ENCODE measurements around the gene FBLN5. TPM values are rescaled to one million over a fixed set of nuclear protein-coding genes. Genes with fewer than 3 reads are reported as not detected.

FBLN5 gene
- total and polyA plus RNA-seq, 2 donors (not counting 3 experiments of a cell fraction or from before 2014, with no cell fraction given): 27.6 to 33.1 TPM

DNA sequence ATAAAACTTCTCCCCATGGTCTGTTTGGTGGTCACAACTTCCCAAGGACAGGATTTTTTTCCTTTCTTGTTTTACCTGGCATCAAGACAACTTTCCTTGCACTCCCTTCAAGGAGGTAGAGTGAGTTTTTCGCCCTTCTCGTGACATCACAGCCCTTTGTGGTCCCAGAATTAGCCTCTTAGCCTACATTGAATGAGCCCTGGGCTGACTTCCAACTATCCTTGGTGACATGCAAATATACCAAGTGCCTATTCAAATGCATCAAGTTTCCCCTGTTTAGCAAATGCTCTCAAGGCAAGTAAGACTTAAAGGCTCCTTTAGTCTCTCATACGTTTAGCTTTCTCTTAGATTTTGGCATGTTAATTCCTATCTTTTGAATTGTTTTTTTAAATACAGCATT is 116.7 kb downstream of the FBLN5 start:
- H3K27ac ChIP-seq (ENCODE audit: insufficient read depth, low read depth, low read length): no peak overlapping the region
- H3K79me2 ChIP-seq (ENCODE audit: control insufficient read depth, insufficient read depth, low read length): no peaks in the 10 kb centered on the region
- CTCF ChIA-PET: interaction anchor here (1.2 to 1.7 kb wide), 2 partner anchors 9 to 166 kb away, joined by 3 to 4 read pairs; no protein-coding TSS in a partner anchor
- dilution Hi-C loops (cut with MboI; ENCODE audit: extremely low pct_ligation_motif_present, low sequenced_read_pairs) (no loop called here), intact Hi-C loops (cut with micrococcal nuclease) (no loop called here)
- POLR2A ChIA-PET: no interaction called here
- no peaks in the 10 kb centered on the region for H3K4me1 ChIP-seq (ENCODE audit: control insufficient read depth, extremely low read depth, insufficient read depth, low read length)
- H3K27me3 ChIP-seq (ENCODE audit: control insufficient read depth in 2 of 2, insufficient read depth in 2 of 2, low read length in 2 of 2): peaks cover 16 to 25% of the 10 kb centered on the region in 2 experiments
- H3K9me1 ChIP-seq (replicated peaks; ENCODE audit: control insufficient read depth, extremely low read depth, insufficient read depth, low read length): no peaks in the 10 kb centered on the region
- no peak overlapping the region for H3K4me2 ChIP-seq (ENCODE audit: insufficient read depth, low read length)
- no peak for FAIRE-seq
- BruUV-seq (replicated peaks): no TSS peak
- TF ChIP-seq FOS (IDR thresholded peaks at IDR 0.05; ENCODE audit: borderline replicate concordance, insufficient read depth, low read length) (no peak), POLR2A (IDR thresholded peaks at IDR 0.05; ENCODE audit: low read depth, low read length) (no peak), GATA2 (IDR thresholded peaks at IDR 0.05; ENCODE audit: insufficient read depth, insufficient read length, low read depth, low read length) (no peak), MYC (IDR thresholded peaks at IDR 0.05; ENCODE audit: low read depth, low read length) (no peak), POLR2AphosphoS5 (IDR thresholded peaks at IDR 0.05; ENCODE audit: insufficient read depth, low read depth, low read length) (no peak), EZH2 (IDR thresholded peaks at IDR 0.05; ENCODE audit: borderline replicate concordance, low read depth, low read length, severe bottlenecking) (no peak), JUN (IDR thresholded peaks at IDR 0.05; ENCODE audit: borderline replicate concordance, insufficient read depth, insufficient read length, low read depth) (no peak)
- TF ChIP-seq, protein P1, sequence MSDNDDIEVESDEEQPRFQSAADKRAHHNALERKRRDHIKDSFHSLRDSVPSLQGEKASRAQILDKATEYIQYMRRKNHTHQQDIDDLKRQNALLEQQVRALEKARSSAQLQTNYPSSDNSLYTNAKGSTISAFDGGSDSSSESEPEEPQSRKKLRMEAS (IDR thresholded peaks at IDR 0.05; ENCODE audit: insufficient read depth, insufficient read length): no peak
- TF ChIP-seq, protein P2, sequence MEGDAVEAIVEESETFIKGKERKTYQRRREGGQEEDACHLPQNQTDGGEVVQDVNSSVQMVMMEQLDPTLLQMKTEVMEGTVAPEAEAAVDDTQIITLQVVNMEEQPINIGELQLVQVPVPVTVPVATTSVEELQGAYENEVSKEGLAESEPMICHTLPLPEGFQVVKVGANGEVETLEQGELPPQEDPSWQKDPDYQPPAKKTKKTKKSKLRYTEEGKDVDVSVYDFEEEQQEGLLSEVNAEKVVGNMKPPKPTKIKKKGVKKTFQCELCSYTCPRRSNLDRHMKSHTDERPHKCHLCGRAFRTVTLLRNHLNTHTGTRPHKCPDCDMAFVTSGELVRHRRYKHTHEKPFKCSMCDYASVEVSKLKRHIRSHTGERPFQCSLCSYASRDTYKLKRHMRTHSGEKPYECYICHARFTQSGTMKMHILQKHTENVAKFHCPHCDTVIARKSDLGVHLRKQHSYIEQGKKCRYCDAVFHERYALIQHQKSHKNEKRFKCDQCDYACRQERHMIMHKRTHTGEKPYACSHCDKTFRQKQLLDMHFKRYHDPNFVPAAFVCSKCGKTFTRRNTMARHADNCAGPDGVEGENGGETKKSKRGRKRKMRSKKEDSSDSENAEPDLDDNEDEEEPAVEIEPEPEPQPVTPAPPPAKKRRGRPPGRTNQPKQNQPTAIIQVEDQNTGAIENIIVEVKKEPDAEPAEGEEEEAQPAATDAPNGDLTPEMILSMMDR (IDR thresholded peaks at IDR 0.05; ENCODE audit: extremely low read depth in 1 of 2, insufficient read depth in 1 of 2, low read depth in 1 of 2, low read length in 2 of 2): no peak
- no peak overlapping the region for H3K4me3 ChIP-seq (replicated peaks in 1 of 3; ENCODE audit: insufficient read depth in 1 of 3, low read depth in 1 of 3, low read length in 3 of 3)
- H3K9me3 ChIP-seq (replicated peaks; ENCODE audit: control insufficient read depth, insufficient read depth, low read length): no peaks in the 10 kb centered on the region
- H4K20me1 ChIP-seq (replicated peaks; ENCODE audit: control insufficient read depth, extremely low read depth, insufficient read depth, low read length): no peaks in the 10 kb centered on the region
- no peak for DNase-seq (ENCODE audit: low read depth, low spot score)
- no peak overlapping the region for H2AFZ ChIP-seq (ENCODE audit: low read depth, low read length)
- no peaks in the 10 kb centered on the region for H3K36me3 ChIP-seq (ENCODE audit: control insufficient read depth in 2 of 2, extremely low read depth in 1 of 2, insufficient read depth in 2 of 2, low read length in 2 of 2)
- H3K9ac ChIP-seq (replicated peaks; ENCODE audit: extremely low read depth, insufficient read depth, low read length): no peak overlapping the region

Data from endothelial cell of umbilical vein (primary cell).